Daoy (cell line): ENCODE results near the gene CASP12. TPM values are rescaled to one million over a fixed set of nuclear protein-coding genes. Genes with fewer than 3 reads are reported as not detected.
A peak's percentile ranks its signal among the peaks of the same experiment; 100 is the strongest.
"Not testable (repeated sequence)": the region's sequence is repeated elsewhere in the genome, so short reads cannot be mapped to it uniquely, and the experiment has no call there.

Experiments
- DNase-seq: peaks from one replicate; pipeline ENCODE4 v3.0.0-alpha.2; 2015; ENCODE audit warnings: low read depth
- total RNA-seq: library from RNA; depleted of rRNA; stranded (reverse); fragments of >200 nt; shearing (Covaris generic); gene quantifications from 2 replicates; pipeline ENCODE4 v1.2.3, GENCODE V29; 2014; rRNA removed

The CASP12 gene
- not detected in 2 replicates for total RNA-seq

GRCh38 chr11:104897891-104898684 lies at the start of gene CASP12:
TSS of gene CASP12 (minus strand) at chr11:104898460.
- DNase-seq: no peak

DNA sequence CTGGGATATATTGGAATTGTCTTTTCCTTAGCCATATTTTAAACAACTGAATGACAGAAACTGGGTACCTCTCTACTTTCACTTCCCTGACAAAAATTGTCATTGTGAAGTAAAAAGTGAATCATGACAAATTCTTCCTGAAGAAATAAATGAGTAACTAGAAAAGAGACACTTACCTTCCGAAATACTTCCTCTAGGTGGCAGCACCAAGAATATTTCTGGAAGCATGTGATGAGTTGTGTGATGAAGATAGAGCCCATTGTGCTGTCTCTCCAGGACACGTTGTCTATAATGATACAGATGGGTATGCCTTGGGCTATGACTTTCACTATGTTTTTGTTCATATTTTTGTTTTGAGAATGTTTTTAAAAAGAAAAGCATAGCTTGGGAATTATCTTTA lies 48.6 kb upstream of the CASP12 start:
- peak; percentile 40 for DNase-seq

DNA sequence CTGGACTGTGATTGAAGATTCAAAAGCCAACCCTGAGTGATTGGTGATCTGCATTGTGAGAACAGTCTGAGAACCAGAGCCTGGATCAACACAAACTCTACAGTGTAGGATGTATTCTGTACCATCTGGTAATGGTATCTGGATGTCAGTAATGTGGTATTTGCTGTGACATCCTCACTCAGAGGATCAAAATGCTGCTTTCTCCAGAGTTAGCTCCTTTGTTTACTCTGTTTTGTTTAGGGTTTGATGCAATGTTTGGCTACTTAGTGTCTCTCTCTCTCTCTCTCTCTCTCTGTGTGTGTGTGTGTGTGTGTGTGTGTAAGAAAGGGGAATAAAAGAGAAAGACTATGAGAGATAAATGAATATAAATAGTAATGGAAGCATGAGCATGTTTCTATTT lies 45.8 kb upstream of the CASP12 start:
- DNase-seq: no peak

- DNase-seq: no peak
Measured at GRCh38 chr11:104943561-104943960, 45.3 kb upstream of the CASP12 start.

DNA sequence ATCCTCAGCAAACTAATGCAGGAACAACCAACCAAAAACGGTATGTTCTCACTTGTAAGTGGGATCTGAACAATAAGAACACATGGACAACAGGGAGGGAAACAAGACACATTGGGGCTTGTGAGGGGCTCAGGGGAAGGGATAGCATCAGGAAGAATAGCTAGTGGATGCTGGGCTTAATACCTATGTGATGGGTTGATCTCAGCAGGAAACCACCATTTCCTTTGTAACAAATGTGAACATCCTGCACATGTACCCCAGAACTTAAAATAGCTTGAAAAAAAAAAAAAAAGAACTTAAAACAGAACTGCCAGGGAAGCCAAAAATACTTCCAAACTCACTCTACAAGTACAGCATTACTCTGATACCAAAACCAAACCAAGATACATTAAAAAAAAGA lies 36.3 kb upstream of the CASP12 start:
- DNase-seq: no peak

DNA sequence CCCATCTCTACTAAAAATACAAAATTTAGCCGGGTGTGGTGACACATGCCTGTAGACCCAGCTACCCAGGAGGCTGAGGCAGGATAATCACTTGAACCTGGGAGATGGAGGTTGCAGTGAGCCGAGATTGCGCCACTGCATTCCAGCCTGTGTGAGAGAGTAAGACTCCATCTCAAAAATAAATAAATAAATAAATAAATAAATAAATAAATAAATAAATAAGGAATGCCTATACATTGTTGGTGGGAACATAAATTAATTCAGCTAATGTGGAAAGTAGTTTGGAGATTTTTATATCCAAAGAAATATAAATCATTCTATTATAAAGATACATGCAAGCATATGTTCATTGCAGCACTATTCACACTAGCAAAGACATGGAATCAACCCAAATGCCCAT lies 35.8 kb upstream of the CASP12 start:
- not testable (repeated sequence) for DNase-seq

GRCh38 chr11:104928811-104929210 lies 30.6 kb upstream of the CASP12 start:
- DNase-seq: no peak

GRCh38 chr11:104926771-104927611 lies 28.7 kb upstream of the CASP12 start:
- no peak for DNase-seq

DNA sequence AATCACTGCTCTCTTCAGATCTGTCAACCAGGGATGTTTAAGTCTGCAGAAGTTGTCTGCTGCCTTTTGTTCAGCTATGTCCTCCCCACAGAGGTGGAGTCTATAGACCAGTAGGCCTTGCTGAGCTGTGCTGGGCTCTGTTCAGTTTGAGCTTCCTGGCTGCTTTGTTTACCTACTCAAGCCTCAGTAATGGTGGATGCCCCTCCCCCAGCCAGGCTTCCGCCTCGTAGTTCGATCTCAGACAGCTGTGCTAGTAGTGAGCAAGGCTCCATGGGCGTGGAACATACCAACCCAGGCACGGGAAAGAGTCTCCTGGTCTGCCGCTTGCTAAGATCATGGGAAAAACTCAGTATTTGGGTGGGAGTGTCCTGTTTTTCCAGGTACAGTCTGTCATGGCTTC lies 27.6 kb upstream of the CASP12 start:
- no peak for DNase-seq

DNA sequence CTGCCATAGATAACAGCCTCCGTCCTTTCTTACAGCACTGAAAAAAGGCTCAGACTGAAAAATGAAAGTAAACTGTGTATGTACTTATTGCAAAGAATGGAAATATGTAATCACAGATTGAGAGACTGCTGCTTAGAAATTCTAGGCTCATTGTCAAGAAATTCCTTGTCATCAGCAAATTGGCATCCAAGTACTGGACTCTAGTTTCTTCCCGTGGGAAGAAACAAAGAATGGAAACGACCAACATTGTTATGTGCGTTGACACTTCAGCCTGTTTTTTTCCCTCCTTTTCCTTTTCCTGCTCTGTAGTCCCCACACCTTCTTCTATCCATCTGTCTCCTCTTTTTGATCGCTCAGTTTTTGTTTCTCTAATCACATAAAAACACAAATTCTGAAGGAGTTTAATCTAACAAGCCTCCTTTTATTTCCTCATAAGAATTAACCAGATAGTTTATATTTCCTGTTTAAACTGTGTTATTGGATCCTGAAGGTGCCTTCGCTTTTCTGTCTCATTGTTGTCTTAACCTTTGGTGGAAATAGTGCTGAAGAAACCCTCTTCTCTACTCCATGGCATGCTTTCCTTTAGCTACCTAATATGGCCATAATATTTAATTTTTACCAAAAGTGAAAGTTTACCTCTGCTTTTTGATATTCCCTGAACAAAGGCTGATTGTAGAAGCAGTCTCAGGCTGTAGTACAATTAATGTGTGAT lies 20.0 kb upstream of the CASP12 start:
- DNase-seq: peak; percentile 4

DNA sequence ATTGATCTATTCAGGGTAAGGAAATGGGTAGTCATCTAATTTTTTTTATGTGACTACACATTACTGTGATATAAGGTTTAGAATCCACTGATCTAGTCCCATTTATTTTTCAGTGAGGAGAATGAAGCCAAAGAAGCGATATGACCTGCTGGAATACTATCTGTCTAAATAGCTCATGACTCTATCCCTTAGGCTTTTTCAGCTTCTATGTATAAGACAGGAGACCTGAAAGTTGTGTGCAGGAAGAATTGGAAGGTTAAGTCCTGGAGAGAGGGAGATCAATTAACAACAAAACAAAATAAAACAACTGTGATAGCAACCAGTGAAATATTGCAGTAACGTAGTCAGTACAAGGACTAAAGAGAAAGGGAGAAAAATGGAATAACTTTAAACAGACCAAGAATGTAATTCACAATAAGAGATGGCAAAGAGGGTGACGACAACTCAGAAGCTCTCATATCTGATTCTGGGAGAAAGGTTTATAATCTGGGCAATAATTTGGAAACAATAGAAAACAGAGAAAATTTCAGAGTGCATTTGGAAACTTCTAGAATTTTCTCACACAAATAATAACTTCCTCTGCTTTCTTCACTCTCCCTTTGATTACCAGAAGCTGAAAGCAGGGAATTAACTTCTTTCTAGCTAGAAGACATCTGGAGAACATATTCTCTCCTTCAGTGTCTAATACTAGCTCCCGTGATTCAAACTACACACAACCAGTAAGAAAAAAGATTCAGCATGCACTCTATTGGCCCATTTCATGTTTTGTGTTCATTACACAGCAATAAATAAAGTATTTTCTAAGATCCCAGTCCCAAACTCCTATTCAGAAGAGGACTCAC lies 19.2 kb upstream of the CASP12 start:
- DNase-seq: no peak

DNA sequence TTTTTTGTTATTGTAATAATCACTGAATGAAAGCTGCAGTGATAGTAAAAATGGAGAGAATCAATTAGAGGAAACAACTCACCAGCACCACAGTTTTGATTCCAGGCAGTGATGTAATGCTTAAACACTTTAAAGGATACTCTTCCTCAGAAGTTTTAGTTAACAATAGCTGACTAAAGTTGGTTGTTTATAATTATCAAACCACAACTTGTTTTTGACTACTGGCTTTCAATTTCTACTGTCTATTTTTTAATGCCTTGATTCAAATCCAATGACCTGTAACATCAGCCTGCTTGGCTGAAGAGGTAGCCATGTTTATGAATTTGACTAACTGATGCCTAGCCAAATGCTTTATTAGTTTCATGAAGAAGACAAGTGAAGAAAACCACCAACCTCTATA lies 18.2 kb upstream of the CASP12 start:
- no peak for DNase-seq

- DNase-seq: no peak
Measured at GRCh38 chr11:104912102-104912501, 13.8 kb upstream of the CASP12 start.

DNA sequence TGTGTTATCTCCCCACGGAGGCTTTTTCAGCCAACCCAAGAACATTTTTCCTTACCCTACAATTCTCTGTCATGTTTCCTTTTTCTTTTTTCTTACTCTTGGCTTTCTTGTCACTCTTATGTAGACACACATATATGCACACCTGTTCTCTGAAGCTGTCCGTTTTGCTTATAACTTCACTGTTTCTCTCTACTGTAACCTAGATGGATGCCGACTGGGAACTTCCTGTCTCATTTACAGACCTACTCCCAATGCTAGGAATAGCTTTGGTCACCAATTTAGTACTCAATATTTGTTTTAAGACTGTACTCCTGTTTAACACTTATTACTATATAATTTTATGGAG lies 9.9 kb upstream of the CASP12 start:
- no peak for DNase-seq

DNA sequence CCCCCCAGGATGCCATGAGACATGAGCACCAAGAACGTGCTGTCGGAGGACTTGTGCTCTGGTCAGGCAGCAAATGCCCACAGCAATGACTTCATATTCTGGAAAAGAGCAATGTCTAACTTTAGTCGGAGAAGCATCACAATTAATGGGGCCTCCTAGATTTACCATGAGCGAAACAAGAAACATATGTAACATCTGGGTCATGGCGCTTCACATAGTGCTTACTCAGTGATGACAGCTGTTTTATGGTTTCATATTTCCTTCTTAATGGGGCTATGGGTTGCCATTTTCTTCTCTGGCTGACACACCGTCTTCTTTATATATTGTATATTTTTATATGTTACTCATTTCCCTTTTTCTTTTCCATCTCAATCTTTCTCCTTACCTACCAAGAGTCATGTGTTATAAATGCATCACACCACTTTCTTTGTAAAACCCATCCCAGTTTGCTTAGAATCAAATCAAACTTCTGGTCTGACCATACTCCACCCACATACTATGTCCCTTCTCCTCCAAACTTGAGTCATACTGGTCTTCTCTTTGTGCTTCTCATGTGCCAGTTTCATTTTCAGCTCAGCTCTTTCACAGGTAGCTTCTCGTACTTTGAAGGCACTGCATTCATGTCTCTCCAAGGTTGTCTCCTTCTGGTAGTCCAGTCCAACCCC lies 9.4 kb upstream of the CASP12 start:
- DNase-seq: peak; percentile 1

DNA sequence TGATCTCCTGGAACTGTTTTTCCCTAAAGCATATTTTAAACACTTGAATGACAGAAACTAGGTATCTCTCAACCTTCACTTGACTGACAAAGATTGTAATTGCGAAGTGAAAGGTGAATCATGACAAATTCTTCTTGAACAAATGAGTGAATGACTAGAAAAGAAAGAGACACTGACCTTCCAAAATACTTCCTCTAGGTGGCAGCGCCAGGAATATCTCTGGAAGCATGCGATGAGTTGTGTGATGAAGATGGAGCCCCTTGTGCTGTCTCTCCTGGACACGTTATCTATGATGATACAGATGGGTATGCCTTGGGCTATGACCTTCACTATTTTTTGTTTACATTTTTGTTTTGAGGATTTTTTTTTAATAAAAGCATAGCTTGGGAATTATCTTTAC lies 7.0 kb upstream of the CASP12 start:
- no peak for DNase-seq

GRCh38 chr11:104899226-104899625 lies 966 bp upstream of the CASP12 start:
- no peak for DNase-seq

- DNase-seq: no peak
Measured at GRCh38 chr11:104898685-104899013, 389 bp upstream of the CASP12 start.

DNA sequence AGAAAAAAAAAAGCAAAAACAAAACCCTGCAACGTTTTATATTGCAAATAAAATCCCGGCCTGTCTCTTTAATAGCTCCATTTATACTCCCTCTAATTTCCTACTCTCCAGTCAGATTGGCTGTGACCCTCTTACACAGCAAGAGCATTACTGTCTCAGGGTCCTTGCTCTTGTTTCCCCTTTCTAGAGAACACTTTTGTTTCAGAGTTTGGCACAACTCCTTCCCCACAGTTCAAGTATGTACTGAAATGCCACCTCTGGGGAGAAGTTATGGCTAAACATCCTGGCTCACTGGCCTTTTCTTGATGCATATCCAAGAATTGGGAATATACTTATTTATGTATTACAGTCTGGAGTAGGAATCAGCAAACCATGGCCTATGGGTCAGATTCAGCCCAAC lies 2.6 kb downstream of the CASP12 start:
- no peak for DNase-seq

DNA sequence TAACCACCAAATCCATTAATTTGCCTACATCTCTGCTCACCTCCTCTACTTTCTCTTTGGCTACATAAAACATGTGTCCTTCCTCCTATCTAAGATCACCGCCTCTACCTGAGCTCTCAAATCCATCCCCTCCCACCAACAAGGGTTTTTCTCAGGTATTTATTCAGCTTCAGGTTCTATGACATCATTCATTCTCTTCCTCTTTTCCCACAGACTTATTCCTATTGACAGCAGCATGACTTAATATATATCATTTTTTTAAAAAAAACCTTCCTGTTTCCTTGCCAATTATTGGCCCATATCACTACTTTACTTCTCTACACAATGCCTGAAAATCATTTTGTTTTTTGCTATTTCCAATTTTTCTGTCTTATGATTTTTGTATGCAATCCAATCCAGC lies 4.4 kb downstream of the CASP12 start:
- DNase-seq: no peak
